ENCODE measurements around the gene GSN.

Gene GSN

GRCh38 chr9:121317737-121318630, 50.0 kb downstream of the GSN start:
- DNase-seq (ENCODE audit: extremely low read depth, low read depth) = no peak
- no peak for TF ChIP-seq CTCF (IDR thresholded peaks at IDR 0.05; ENCODE audit: low read depth, low read length)

DNA sequence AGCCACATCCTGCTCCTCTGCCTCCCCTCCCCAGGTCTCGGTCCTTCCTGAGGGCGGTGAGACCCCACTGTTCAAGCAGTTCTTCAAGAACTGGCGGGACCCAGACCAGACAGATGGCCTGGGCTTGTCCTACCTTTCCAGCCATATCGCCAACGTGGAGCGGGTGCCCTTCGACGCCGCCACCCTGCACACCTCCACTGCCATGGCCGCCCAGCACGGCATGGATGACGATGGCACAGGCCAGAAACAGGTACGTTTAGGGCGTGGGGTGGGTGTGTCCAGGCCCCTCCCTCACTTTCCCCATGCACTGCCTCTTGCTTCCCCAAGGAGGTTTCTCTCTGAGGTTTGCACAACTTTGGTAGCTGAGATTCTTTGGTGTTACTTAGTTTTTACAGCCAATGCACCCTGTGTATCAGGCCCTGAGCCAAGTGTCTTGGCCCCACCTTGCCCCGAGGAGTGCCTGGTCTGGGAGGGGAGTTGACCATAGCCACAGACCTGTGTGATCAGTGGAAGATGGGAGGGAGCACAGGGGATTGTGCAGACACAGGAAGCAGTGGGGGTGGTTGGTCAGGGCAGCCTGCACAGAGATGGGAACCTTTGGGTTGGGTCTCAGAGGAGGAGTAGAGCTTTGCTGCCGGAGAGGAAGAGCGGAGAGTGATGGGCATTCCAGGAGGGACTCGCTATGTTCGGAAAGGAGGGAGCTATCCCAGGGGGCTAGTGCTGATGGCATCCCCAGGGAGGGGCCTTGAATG, 50.8 kb downstream of the GSN start:
- no peak for DNase-seq (ENCODE audit: extremely low read depth, low read depth)

DNA sequence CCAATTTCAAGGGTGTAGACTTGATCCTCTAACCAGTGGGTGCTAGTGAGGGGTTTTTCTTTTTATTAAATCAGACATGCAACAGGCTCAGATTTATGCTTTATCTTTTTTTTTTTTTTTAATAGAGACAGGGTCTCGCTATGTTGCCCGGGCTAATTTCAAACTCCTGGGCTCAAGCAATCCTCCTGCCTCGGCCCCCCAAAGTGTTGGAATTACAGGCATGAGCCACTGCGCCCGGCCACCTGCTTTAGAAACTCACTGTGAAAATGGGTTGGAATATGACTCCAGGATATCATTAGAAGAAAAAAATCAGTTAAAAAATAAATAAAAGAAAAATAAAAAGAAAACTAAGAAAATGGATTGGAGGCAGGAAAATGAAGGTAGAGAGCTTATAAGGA, 51.4 kb downstream of the GSN start:
- no peak for TF ChIP-seq CTCF (IDR thresholded peaks at IDR 0.05; ENCODE audit: low read depth, low read length)
- no peak for DNase-seq (ENCODE audit: extremely low read depth, low read depth)

More for the DNA sequence above, 50.8 kb downstream of the GSN start:
- no peak for TF ChIP-seq CTCF (IDR thresholded peaks at IDR 0.05; ENCODE audit: low read depth, low read length)

GRCh38 chr9:121321016-121321503, 53.1 kb downstream of the GSN start:
- TF ChIP-seq CTCF (IDR thresholded peaks at IDR 0.05; ENCODE audit: low read depth, low read length) = no peak
- no peak for DNase-seq (ENCODE audit: extremely low read depth, low read depth)

- no peak for TF ChIP-seq CTCF (IDR thresholded peaks at IDR 0.05; ENCODE audit: low read depth, low read length)
- DNase-seq (ENCODE audit: extremely low read depth, low read depth) = peak; percentile 88
These were observed 54.2 kb downstream of the GSN start for GRCh38 chr9:121322037-121322736.

- no peak for DNase-seq (ENCODE audit: extremely low read depth, low read depth)
- no peak for TF ChIP-seq CTCF (IDR thresholded peaks at IDR 0.05; ENCODE audit: low read depth, low read length)
These were observed 54.9 kb downstream of the GSN start for GRCh38 chr9:121322737-121323448.

Measured in AG09319 (cell line).